ENCODE results near the gene CXXC5.

CXXC5 gene

GRCh38 chr5:139667001-139667729, 19.0 kb downstream of the CXXC5 start:
- no peak for DNase-seq

- DNase-seq: no peak
Observed at GRCh38 chr5:139667730-139668063, 19.5 kb downstream of the CXXC5 start.

GRCh38 chr5:139668064-139668880, 20.1 kb downstream of the CXXC5 start:
- DNase-seq: peak; percentile 57

GRCh38 chr5:139668924-139669661, 20.9 kb downstream of the CXXC5 start:
- no peak for DNase-seq

GRCh38 chr5:139669662-139670368, 21.7 kb downstream of the CXXC5 start:
- DNase-seq: no peak

- DNase-seq: no peak
Observed at GRCh38 chr5:139670369-139671095, 22.4 kb downstream of the CXXC5 start.

GRCh38 chr5:139671096-139671841, 23.1 kb downstream of the CXXC5 start:
- DNase-seq: no peak

GRCh38 chr5:139675213-139675612, 27.1 kb downstream of the CXXC5 start:
- no peak for DNase-seq

- no peak for DNase-seq
Observed at GRCh38 chr5:139675825-139676224, 27.7 kb downstream of the CXXC5 start.

- DNase-seq: no peak
Observed at GRCh38 chr5:139676406-139676805, 28.3 kb downstream of the CXXC5 start.

GRCh38 chr5:139676951-139677735, 29.0 kb downstream of the CXXC5 start:
- DNase-seq: no peak

GRCh38 chr5:139677736-139678613, 29.8 kb downstream of the CXXC5 start:
- no peak for DNase-seq

- no peak for DNase-seq
Observed at GRCh38 chr5:139678751-139679750, 30.9 kb downstream of the CXXC5 start.

GRCh38 chr5:139680368-139681111, 32.4 kb downstream of the CXXC5 start:
- no peak for DNase-seq

- no peak for DNase-seq
Observed at GRCh38 chr5:139681112-139681458, 32.9 kb downstream of the CXXC5 start.

GRCh38 chr5:139681466-139681865, 33.3 kb downstream of the CXXC5 start:
- no peak for DNase-seq

Data from CD4-positive, alpha-beta T cell treated with Interleukin-4 for 4 hours (primary cell).